GM12878 (cell line): ENCODE results near the gene WBP4.

Source experiments
- ATF7 ChIP-seq: fragments of 450-650 bp; IDR thresholded peaks from 2 replicates; pipeline ENCODE4 v1.6.1; 2016; ENCODE audit warnings: low read depth, mild to moderate bottlenecking
- CHD4 ChIP-seq: fragments of 200-600 bp; sonication (generic); IDR thresholded peaks from 2 replicates; pipeline ENCODE4 v1.6.1; 2016; ENCODE audit warnings: mild to moderate bottlenecking
- EZH2 ChIP-seq: IDR thresholded peaks from 2 replicates; pipeline ENCODE4 v1.6.1; 2012; ENCODE audit warnings: low read depth, mild to moderate bottlenecking, control low read depth, inconsistent platforms, low read length, borderline replicate concordance; ENCODE audit not compliant: control insufficient read depth
- MEF2B ChIP-seq: fragments of 450-650 bp; IDR thresholded peaks from 2 replicates; pipeline ENCODE4 v1.6.1; 2018; ENCODE audit warnings: mild to moderate bottlenecking, moderate library complexity; ENCODE audit not compliant: partially characterized antibody, poor library complexity, severe bottlenecking
- PAX5 ChIP-seq: IDR thresholded peaks from 2 replicates; pipeline ENCODE4 v1.6.1; 2011; ENCODE audit warnings: low read depth, low read length, borderline replicate concordance

DNA sequence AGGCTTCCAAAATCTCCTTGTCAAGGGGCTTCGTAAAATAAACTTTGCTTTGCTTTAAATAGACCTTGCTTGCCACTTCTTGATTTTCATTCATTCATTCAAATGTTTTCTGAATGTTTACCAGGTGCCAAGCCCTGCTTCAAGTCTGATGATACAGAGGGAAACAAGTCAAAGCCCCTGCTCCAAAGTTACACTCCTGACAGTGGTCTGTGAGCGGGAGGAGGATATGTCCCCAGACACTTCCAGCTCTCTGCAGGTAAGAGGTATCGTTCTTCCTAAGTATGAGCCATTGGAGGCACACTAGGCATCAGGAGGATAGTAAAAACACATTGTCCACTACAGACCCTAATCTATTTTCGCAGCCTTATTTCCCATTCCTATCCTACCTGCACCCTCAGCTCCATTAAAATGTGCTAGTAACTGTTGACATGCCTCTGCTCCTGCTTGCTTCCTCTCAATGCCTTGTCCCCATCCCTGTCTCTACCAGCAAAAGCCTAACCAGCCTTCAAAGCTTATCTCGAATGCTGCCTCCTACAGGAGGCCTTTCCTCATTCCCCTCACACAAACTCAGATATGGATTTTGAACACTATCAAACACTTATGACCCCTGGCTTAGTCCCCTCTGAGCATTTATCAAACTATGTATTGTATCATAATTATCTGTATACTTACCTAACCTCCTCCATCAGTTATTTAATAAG lies 6.2 kb upstream of the WBP4 start:
- TF ChIP-seq EZH2 (no peak), MEF2B (no peak), CHD4 (no peak), ATF7 (no peak), PAX5 (no peak)
